HepG2 (cell line): Measurements from ENCODE around the gene PRSS23. TPM values are rescaled to one million over a fixed set of nuclear protein-coding genes. Genes with fewer than 3 reads are reported as not detected.
A peak's percentile ranks its signal among the peaks of the same experiment; 100 is the strongest.

ENCODE experiments used
- ATAC-seq: fragments of 200-7000 bp; cut with Tn5 transposase; 3 replicates; pipeline ENCODE4 v1.9.1; 2020; ENCODE audit warnings: mild to moderate bottlenecking, moderate library complexity
- BruUV-seq: library from RNA; stranded (reverse); fragments of 400-500 nt; replicated peaks from 2 replicates; lab custom pipeline; 2021; lab: Mats Ljungman, UMichigan
- CTCF ChIA-PET: fragments of 300-600 bp; formaldehyde crosslinking; extraction: SDS; loops from one replicate; lab custom pipeline; 2021; ENCODE audit warnings: low total read pairs, inconsistent platforms, low intra/inter-chr PET ratio; lab: Yijun Ruan, JAX
- POLR2A ChIA-PET: fragments of 350-600 bp; sonication (Branson Sonifier 250); formaldehyde crosslinking; loops from one replicate; lab custom pipeline; 2020; ENCODE audit warnings: antibody characterized with exemption, inconsistent platforms; lab: Yijun Ruan, JAX
- DNase-seq: peaks from one replicate; pipeline ENCODE4 v3.0.0-alpha.2; 2015; ENCODE audit warnings: low spot score
- FAIRE-seq: peaks from 3 replicates; lab custom pipeline; 2011; peaks lifted over from hg19 to GRCh38; lab: Jason Lieb, UNC
- H2AFZ ChIP-seq: one replicate; pipeline ENCODE4 v1.6.1; 2011; ENCODE audit warnings: low read length, inconsistent platforms
- H3K27ac ChIP-seq: fragments of 300-600 bp; 3 replicates; pipeline ENCODE4 v1.8.0; 2011; ENCODE audit warnings: mixed run types, mild to moderate bottlenecking, mixed read lengths, low read length, inconsistent platforms; ENCODE audit not compliant: insufficient read depth; ENCODE audit errors: extremely low read length
- H3K27me3 ChIP-seq, 2 experiments: fragments of 200-600 bp in 1 of 2; 2 replicates in 1 of 2; 3 replicates in 1 of 2; pipeline versions ENCODE4 v1.6.0 to v1.8.0; 2011; ENCODE audit warnings: low read length in 2 of 2, mild to moderate bottlenecking in 2 of 2, moderate library complexity in 2 of 2, inconsistent platforms in 1 of 2; ENCODE audit not compliant: insufficient read depth in 2 of 2, control insufficient read depth in 1 of 2
- H3K36me3 ChIP-seq, 2 experiments: fragments of 200-600 bp in 1 of 2; replicated peaks in 1 of 2; 2 replicates in 1 of 2; 3 replicates in 1 of 2; pipeline versions ENCODE4 v1.5.1 to v1.8.0; 2011; ENCODE audit warnings: low read length in 2 of 2, inconsistent platforms in 1 of 2; ENCODE audit not compliant: insufficient read depth in 2 of 2, control insufficient read depth in 1 of 2
- H3K4me1 ChIP-seq: 2 replicates; pipeline ENCODE4 v1.5.1; 2012; ENCODE audit warnings: low read length, inconsistent platforms; ENCODE audit not compliant: insufficient read depth
- H3K4me2 ChIP-seq: 2 replicates; pipeline ENCODE4 v1.6.0; 2011; ENCODE audit warnings: low read depth, low read length, inconsistent platforms
- H3K4me3 ChIP-seq, 3 experiments: fragments of 200-600 bp in 1 of 3; sonication (generic), shearing (Covaris generic) in 1 of 3; replicated peaks in 1 of 3; 2 replicates each; pipeline ENCODE4 v1.5.1; 2011 to 2016; ENCODE audit warnings: low read length in 3 of 3, inconsistent platforms in 2 of 3, low read depth in 2 of 3, mild to moderate bottlenecking in 2 of 3, control low read depth in 1 of 3, mixed read lengths in 1 of 3; ENCODE audit not compliant: insufficient read depth in 1 of 3
- H3K79me2 ChIP-seq: one replicate; pipeline ENCODE4 v1.6.1; 2011; ENCODE audit warnings: low read length, inconsistent platforms; ENCODE audit not compliant: insufficient read depth
- H3K9ac ChIP-seq: 2 replicates; pipeline ENCODE4 v1.6.0; 2011; ENCODE audit warnings: mild to moderate bottlenecking, low read depth, low read length, inconsistent platforms; ENCODE audit not compliant: insufficient read depth
- H3K9me3 ChIP-seq: 2 replicates; pipeline ENCODE4 v1.5.1; 2012; ENCODE audit warnings: mild to moderate bottlenecking, low read length
- H4K20me1 ChIP-seq: 2 replicates; pipeline ENCODE4 v1.6.0; 2011; ENCODE audit warnings: inconsistent platforms, mild to moderate bottlenecking, low read length, moderate library complexity; ENCODE audit not compliant: insufficient read depth
- CC2D1A ChIP-seq: sonication (generic); formaldehyde crosslinking; IDR thresholded peaks from 2 replicates; pipeline ENCODE4 v1.8.1; 2023; ENCODE audit warnings: mild to moderate bottlenecking, missing genetic modification reagents
- HNF1A ChIP-seq, 2 experiments: sonication (generic) in 1 of 2; formaldehyde crosslinking in 1 of 2; IDR thresholded peaks; 2 replicates each; pipeline versions ENCODE4 v1.4.0 to v1.6.1; 2016 to 2020; ENCODE audit warnings: borderline replicate concordance in 1 of 2, low read depth in 1 of 2, mild to moderate bottlenecking in 1 of 2, missing genetic modification reagents in 1 of 2
- MXD4 ChIP-seq: IDR thresholded peaks from 2 replicates; pipeline ENCODE4 v1.6.1; 2016; ENCODE audit warnings: mild to moderate bottlenecking, missing biosample characterization, missing genetic modification reagents
- NCOA1 ChIP-seq: sonication (generic); formaldehyde crosslinking; IDR thresholded peaks from 2 replicates; pipeline ENCODE4 v1.9.0; 2021; ENCODE audit warnings: missing genetic modification reagents
- ZNF281 ChIP-seq: sonication (generic); formaldehyde crosslinking; IDR thresholded peaks from 2 replicates; pipeline ENCODE4 v1.4.0; 2020; ENCODE audit warnings: missing genetic modification reagents, borderline replicate concordance
- WGBS: methylation state at CpG from one replicate; pipeline ENCODE4 v1.1.6; 2017; ENCODE audit warnings: low lambda C conversion rate; 5-methylcytosine and 5-hydroxymethylcytosine counted together
- in situ Hi-C: cut with HindIII; loops from 2 replicates; pipeline ENCODE4 v1.10.0; 2017; ENCODE audit warnings: low pct_unique_long_range_greater_than_20kb; ENCODE audit not compliant: extremely low pct_ligation_motif_present
- intact Hi-C: fragments of 100-400 bp; cut with micrococcal nuclease; formaldehyde crosslinking; loops from one replicate; pipeline ENCODE4 v1.10.0; 2022; ENCODE audit not compliant: unreplicated experiment
- polyA plus RNA-seq, 8 experiments: library from polyadenylated mRNA; depleted of rRNA in 3 of 8; stranded (reverse) in 7 of 8; unstranded in 1 of 8; fragments of >200 nt; fragmentation: Illumina TruSeq in 4 of 8; extraction: Trizol in 4 of 8; gene quantifications; 2 replicates each; pipeline versions ENCODE4 v1.2.1 to v1.2.3, GENCODE V29; 2011 to 2016; ENCODE audit warnings: low read depth in 4 of 8, missing spikeins in 1 of 8, mixed read lengths in 1 of 8; ENCODE audit not compliant: insufficient read depth in 1 of 8
- total RNA-seq, 5 experiments: library from RNA; depleted of rRNA; stranded (reverse); fragments of >200 nt; fragmentation: Illumina TruSeq; extraction: Trizol; gene quantifications; 2 replicates each; pipeline ENCODE4 v1.2.3, GENCODE V29; 2016; ENCODE audit warnings: low read depth in 1 of 5

Gene PRSS23
- total and polyA plus RNA-seq, 2 of the 13 experiments (the other 11 are each of a cell fraction or from before 2014, with no cell fraction given): 0.20 to 0.30 TPM

GRCh38 chr11:86800960-86801272, 574 bp downstream of the PRSS23 start:
- DNase-seq (no peak), ATAC-seq (no peak), FAIRE-seq (no peak)
- Histone ChIP-seq H3K79me2 (no peaks in the 10 kb centered on the region), H3K4me3 (peak overlapping the region in 2 of 3 experiments; percentile 35 to 67; a peak in 4 of 6 replicates), H4K20me1 (no peaks in the 10 kb centered on the region), H3K36me3 (no peaks in the 10 kb centered on the region), H3K27ac (no peak overlapping the region), H3K4me2 (peak overlapping the region; percentile 68), H3K27me3 (peaks cover 8 to 31% of the 10 kb centered on the region in 2 experiments; a peak in 4 of 5 replicates), H3K9me3 (no peaks in the 10 kb centered on the region), H3K9ac (no peak overlapping the region), H3K4me1 (peaks cover 6% of the 10 kb centered on the region; the same call in 1 of the 2 replicates), H2AFZ (no peak overlapping the region)
- 28% methylated on average over 9 of the region's 9 CpGs for WGBS
- ChIA-PET CTCF (no interaction called here), POLR2A (no interaction called here)
- TF ChIP-seq ZNF281 (CRISPR knock-in tag) (no peak), HNF1A (IDR thresholded peaks at IDR 0.05; ENCODE audit: low read depth) (no peak), HNF1A (CRISPR knock-in tag; IDR thresholded peaks at IDR 0.05; ENCODE audit: borderline replicate concordance) (no peak), MXD4 (CRISPR knock-in tag) (no peak), NCOA1 (CRISPR knock-in tag) (no peak), CC2D1A (CRISPR knock-in tag) (no peak)
- in situ Hi-C loops: loop anchor here (25.0 kb wide), 1 partner anchor 439 kb away; the partner anchor contains the start of gene CCDC81
- intact Hi-C loops: loop anchor here (5.0 kb wide), 1 partner anchor 344 kb away; no protein-coding TSS in a partner anchor
- no TSS peak for BruUV-seq
